GM12892 (cell line): Measurements from ENCODE around the gene GRPEL1. TPM values are rescaled to one million over a fixed set of nuclear protein-coding genes. Genes with fewer than 3 reads are reported as not detected.

Experiments
- DNase-seq: peaks from one replicate; pipeline ENCODE4 v3.0.0; 2011; ENCODE audit not compliant: insufficient read length
- FAIRE-seq: peaks from 2 replicates; lab custom pipeline; 2011; peaks lifted over from hg19 to GRCh38; lab: Jason Lieb, UNC
- POLR2A ChIP-seq: IDR thresholded peaks from 2 replicates; pipeline ENCODE4 v1.6.1; 2011; ENCODE audit warnings: low read depth, low read length, control low read depth
- POLR2AphosphoS5 ChIP-seq: IDR thresholded peaks from 2 replicates; pipeline ENCODE4 v1.6.1; 2011; ENCODE audit warnings: low read depth, low read length, control low read depth
- TAF1 ChIP-seq: IDR thresholded peaks from 2 replicates; pipeline ENCODE4 v1.6.1; 2011; ENCODE audit warnings: low read depth, mild to moderate bottlenecking, control low read depth, low read length, borderline replicate concordance
- polyA plus RNA-seq: library from polyadenylated mRNA; unstranded; fragments of >200 nt; gene quantifications from one replicate; pipeline ENCODE4 v1.2.1, GENCODE V29; 2012; ENCODE audit warnings: missing spikeins, inconsistent platforms; ENCODE audit not compliant: missing spikeins

GRPEL1 gene
- 36.3 TPM for polyA plus RNA-seq

DNA sequence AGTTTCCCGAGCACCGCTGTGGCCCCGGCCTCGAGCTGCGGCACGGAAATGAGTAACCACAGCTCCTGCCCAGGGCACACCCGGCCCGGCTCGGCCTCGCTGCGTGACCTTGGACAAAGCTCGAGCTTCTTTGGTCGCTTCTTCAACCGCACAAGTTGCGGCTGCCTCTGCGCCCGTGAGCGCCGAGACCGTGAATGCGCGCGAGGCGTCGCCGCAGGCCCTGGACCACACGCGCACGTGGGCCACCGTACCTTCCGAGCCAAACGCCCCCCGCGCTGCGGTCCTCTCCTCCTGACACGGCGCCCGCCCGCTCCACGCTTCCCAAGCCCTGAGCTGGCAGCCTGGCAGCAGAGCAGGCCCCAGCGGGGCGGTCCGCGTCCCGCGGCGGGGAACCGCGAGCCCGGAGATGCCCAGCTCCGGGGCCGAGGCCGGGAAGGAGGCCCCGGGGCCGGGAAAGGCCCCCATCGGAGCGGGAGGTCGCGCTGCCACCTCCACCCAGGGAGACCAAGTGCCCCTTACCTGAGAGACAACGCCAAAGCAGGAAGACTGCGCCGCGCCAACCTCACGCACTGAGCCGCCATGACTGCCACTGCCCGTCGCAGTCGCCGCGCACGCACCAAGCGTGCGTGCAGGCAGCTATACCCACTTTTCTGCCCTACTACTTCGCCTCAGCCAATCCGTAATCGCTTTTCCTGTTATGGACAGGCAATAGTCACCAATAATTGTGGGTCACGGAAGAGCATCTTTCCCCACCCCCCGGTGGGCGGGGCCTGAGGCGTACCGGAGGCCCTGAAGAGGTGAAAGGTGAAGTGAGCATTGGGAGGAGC lies at the start of gene GRPEL1:
Gene GRPEL1, minus strand, starts transcription at position 613 of the 827 bp plus-strand sequence. Its CDS starts 32 bp downstream, at position 581.
- FAIRE-seq (peak; percentile 100), DNase-seq (peak; percentile 82)
- TF ChIP-seq POLR2A (peak; percentile 96), POLR2AphosphoS5 (peak; percentile 93), TAF1 (peak; percentile 68)

DNA sequence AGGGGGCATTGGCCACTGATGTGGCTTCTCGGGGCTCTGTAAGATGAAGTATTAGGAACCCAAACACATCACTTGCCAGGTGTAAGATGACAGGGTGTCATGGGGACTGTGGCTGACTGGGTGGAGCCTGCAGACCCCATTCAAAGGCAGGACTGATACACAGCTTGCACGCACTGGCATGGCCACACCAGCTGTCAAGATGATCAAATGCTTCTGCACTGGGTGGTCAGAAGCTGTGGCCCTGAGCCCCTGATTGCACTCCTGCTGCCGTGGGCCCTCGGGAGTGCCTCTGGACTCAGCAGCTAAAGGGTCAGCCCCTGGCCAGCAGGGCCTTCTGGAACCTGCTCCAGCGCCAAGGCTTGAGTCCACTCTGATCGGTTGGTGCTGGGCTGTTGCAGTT lies 48.8 kb upstream of the GRPEL1 start:
- no peak for DNase-seq
- TF ChIP-seq TAF1 (no peak), POLR2A (no peak), POLR2AphosphoS5 (no peak)
- no peak for FAIRE-seq

DNA sequence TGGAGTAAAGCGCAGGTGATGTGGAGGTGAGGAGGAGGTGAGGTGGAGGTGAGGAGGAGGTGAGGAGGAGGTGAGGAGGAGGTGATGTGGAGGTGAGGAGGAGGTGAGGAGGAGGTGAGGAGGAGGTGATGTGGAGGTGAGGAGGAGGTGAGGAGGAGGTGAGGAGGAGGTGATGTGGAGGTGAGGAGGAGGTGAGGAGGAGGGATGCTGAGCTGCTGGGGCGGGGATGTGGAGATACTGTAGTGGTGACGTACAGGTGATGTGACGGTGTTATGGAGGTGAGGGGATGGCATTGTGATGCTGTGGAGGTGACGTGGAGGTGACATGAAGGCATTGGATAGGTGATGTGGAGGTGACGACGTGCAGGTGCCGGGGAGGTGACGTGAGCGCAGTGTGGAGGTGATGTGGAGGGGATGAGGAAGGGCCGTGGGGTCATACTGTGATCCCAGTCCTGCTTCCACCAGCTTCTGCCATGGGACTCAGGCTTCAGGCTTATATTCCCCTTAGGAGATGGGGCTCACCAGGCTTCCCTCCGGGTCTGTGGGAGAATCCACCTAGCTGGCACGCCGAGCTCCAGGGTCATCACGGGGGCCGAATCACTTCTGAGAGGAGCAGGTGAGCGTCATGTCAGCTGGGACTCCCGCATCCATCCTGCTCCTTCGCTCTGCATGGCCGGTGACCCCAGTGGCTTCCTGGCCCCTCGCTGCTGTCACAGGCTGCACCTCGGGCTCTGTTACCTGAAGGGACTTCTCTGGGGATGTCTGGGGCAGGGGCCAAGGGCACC lies 47.9 kb upstream of the GRPEL1 start:
- FAIRE-seq (no peak), DNase-seq (no peak)
- TF ChIP-seq POLR2AphosphoS5 (no peak), TAF1 (no peak), POLR2A (no peak)

DNA sequence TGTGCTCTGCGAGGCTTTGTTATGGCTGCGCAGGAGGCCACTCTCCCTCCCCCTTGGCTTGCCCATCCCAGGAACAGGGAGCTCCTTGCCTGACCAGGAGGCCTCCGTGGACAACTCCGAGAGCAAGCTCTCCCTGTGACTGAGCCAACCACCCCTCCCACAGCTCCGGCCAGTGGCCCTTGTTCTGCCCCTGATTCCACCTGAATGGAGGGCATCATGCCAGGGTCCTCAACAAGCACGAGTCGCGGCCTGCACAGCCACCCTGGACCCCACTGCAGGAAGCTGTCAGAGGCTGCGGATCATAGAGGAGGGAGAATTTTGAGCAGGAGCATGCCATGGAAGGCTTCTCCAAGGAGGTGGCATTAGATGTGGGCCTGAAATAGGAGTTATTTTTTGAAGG lies 44.8 kb upstream of the GRPEL1 start:
- DNase-seq (no peak), FAIRE-seq (no peak)
- no peak for TF ChIP-seq POLR2AphosphoS5
- no peak for TF ChIP-seq POLR2A
- no peak for TF ChIP-seq TAF1

DNA sequence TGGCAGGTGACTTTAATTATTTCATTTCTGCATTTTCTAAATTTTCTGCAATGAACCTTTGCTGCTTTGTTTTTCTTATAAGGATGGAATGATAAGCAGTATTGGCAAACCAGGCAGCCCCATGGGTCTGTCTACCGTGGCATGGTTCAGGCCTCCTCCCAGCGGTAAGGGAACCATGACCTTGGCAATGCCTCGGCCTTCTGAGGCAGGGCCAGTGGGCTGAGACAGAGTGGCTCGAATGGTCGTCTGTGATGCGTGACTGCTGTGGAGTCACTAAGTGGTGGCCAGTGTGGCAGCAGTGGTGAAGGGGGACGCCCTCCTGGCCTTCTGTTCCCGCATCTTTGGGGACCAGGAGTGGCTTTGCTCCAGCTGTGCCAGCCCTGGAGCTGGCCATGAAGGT lies 43.6 kb upstream of the GRPEL1 start:
- DNase-seq (no peak), FAIRE-seq (no peak)
- no peak for TF ChIP-seq POLR2A
- TF ChIP-seq TAF1: no peak
- TF ChIP-seq POLR2AphosphoS5: no peak

DNA sequence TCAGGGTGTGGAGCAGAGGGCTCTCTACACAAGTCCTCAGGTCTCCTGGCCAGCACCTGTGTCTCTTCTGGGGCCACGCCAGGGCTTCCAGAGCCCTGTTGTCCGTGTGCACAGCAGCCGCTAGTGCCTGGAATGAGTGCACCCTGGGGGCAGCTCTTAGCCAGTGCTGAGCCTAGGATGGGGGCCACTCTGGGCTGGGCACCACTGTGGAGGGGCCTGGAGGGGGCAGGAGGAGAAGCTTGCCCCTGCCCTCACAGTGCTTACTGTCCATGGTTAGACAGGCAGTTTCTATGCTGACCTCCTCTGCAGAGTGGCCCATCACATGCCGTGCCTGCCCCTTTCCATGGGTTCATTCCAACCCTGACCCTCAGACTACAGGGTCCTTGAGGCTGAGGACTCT lies 42.7 kb upstream of the GRPEL1 start:
- TF ChIP-seq POLR2A: no peak
- TF ChIP-seq POLR2AphosphoS5: no peak
- TF ChIP-seq TAF1: no peak
- no peak for FAIRE-seq
- DNase-seq: no peak

DNA sequence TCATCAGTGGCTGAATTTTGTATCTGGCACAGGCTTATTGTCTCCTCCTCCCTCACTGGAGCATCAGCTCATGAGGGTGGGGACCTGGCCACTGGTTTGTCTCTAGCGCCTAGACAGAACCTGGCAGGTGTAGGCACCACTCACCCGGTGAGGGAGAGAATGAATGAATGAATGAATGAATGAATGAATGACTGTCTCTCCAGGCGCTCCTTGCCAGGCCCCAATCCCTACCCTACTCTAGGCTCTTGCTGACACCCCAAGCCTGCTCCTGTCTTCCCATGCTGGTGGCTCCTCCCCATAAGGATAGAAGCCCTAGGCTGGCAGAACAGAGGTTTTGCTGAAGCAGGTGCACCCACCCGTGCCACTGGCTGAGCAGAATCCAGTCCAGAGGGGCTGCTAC lies 41.3 kb upstream of the GRPEL1 start:
- TF ChIP-seq TAF1 (no peak), POLR2A (no peak), POLR2AphosphoS5 (no peak)
- FAIRE-seq (no peak), DNase-seq (no peak)

DNA sequence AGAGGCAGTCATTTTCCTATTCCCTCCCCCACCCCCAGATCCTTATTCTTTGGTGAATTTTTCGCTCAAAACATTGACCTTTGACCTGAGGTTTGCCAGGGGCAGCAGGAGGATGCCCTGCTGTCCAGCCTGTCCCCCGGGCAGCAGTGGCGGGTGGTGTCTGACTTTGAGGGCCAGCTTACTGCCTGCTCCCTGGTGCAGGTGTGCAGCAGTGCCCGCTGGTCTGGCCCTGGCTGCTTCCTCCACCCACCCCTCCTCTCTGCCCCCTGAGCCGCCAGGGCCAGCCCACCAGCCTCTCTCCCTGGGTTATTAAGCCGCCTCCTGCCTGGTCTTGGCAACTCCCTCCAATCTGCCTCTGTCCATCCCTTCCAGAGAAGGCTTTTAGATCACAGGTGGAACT lies 40.8 kb upstream of the GRPEL1 start:
- no peak for FAIRE-seq
- no peak for DNase-seq
- TF ChIP-seq POLR2AphosphoS5 (no peak), POLR2A (no peak), TAF1 (no peak)

DNA sequence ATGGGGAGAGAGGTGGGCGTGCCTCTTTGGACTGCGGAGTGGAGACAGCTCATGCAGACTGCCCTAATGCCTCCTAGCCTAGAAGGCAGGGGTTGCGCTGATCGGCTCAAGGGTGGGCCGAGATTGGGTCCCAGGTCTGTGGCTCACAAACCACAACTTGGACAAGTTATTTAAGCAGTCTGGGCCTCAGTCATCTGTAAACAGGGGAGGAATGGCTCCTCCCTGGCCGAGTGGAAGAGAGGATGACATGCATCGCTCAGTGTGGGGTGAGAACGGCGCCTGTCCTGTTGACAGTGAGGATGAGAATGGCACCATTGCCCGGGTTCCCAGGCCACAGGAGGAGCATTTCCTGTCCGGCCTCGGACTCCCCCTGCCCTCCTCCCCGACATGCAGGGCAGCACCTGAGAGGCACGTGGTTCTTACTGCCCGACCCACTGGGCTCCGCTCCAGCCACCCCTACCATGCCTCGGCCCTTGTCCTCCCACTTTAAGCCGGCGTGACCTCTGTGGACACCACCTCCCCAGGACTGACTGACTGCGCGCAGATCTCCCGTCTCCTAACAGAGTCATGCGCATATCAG lies 40.3 kb upstream of the GRPEL1 start:
- no peak for TF ChIP-seq POLR2A
- no peak for TF ChIP-seq POLR2AphosphoS5
- TF ChIP-seq TAF1: no peak
- no peak for FAIRE-seq

DNA sequence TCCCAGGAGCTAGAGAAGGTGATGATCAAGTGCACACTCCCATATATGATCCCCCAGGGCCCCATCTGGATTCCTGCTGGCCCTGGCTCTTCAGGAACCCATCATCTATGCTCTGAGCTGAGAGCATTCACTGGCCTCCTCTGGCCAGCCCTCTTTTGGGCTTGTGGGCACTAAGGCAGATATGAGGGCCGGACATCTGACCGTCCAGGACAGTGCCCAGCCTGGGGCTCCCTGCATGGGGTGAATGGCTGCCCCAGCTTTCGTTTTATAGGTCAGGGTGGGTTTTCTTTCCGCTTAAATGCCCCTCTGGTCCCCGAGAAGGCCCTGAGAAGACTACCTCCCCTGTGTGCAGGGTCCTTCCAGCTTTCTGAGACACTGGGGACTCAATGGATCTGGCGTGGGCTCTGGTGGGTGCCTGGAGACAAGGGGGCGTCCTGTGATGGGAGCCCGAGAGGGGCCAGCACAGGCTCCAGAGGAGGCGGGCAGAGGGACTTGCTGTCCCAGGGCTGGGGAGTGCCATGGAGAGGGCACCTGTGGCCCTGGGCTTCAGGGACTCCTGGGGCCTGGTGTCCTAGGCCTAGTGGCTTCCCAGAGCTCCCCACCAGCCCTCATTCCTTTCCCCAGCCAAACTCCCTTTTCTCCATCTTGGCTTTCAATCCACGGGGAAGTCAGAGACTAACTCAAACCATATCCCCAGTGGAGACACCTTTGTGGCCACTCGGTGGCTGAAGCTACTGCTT lies 39.5 kb upstream of the GRPEL1 start:
- FAIRE-seq (no peak), DNase-seq (no peak)
- no peak for TF ChIP-seq TAF1
- no peak for TF ChIP-seq POLR2A
- TF ChIP-seq POLR2AphosphoS5: no peak

More for the DNA sequence above, 40.3 kb upstream of the GRPEL1 start:
- no peak for DNase-seq

DNA sequence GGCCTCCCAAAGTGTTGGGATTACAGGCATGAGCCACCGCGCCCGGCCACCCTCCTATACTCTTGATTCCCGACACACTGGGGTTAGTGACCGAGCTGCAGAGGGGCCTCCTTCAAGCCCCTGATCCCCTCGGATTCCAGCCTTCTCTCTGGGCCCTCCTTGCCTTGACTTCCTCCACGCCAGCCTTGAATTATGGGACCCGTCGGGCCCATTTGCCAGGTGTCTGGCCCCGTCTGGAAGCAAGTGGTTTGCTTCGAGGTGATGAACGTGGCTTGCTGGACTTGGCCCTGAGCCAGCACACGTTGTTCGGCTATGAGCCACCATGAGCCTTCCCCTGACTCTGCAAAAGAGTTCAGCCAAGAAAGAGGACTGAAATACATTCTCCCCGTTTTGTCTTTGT lies 37.4 kb upstream of the GRPEL1 start:
- FAIRE-seq (no peak), DNase-seq (no peak)
- TF ChIP-seq POLR2A (no peak), POLR2AphosphoS5 (no peak), TAF1 (no peak)
